DND-41 (cell line): Measurements from ENCODE around the gene SMG7.

Source experiments
- CTCF ChIP-seq: IDR thresholded peaks from 2 replicates; pipeline ENCODE4 v1.5.1; 2012; ENCODE audit warnings: borderline replicate concordance, low read length, moderate library complexity, mild to moderate bottlenecking; ENCODE audit not compliant: poor library complexity, severe bottlenecking; ENCODE audit errors: extremely low read depth
- EZH2 ChIP-seq: IDR thresholded peaks from 3 replicates; pipeline ENCODE4 v1.6.1; 2012; ENCODE audit warnings: borderline replicate concordance, low read depth, mild to moderate bottlenecking, moderate library complexity, low read length, inconsistent platforms; ENCODE audit not compliant: severe bottlenecking

GRCh38 chr1:183433703-183434102 is 38.6 kb upstream of the SMG7 start:
- no peak for TF ChIP-seq CTCF
- no peak for TF ChIP-seq EZH2
